Activated CD4-positive, alpha-beta T cell treated with anti-CD3 and anti-CD28 coated beads, Interleukin-2, amount 10 ng/mL, durations not matched to agents 7 days and 5 days (primary cell): ENCODE results near the gene IL7R. TPM values are rescaled to one million over a fixed set of nuclear protein-coding genes. Genes with fewer than 3 reads are reported as not detected.

ENCODE experiments used
- CTCF ChIA-PET: fragments of 350-600 bp; sonication (Branson Sonifier 250); formaldehyde crosslinking; loops from one replicate; lab custom pipeline; 2021; ENCODE audit warnings: antibody characterized with exemption; lab: Charles Lee
- POLR2A ChIA-PET: fragments of 350-600 bp; sonication (Branson Sonifier 250); formaldehyde crosslinking; loops from one replicate; lab custom pipeline; 2021; ENCODE audit warnings: antibody characterized with exemption; lab: Charles Lee
- DNase-seq: peaks from one replicate; pipeline ENCODE4 v3.0.0-alpha.2; 2020
- H3K27ac Mint-ChIP-seq: one replicate; pipeline ENCODE4 v1.8.0; 2021; ENCODE audit warnings: mild to moderate bottlenecking, moderate library complexity, mixed read lengths
- H3K27me3 Mint-ChIP-seq: one replicate; pipeline ENCODE4 v1.8.0; 2021; ENCODE audit warnings: mixed read lengths
- H3K36me3 Mint-ChIP-seq: one replicate; pipeline ENCODE4 v1.8.0; 2021; ENCODE audit warnings: low read depth, mixed read lengths
- H3K4me1 Mint-ChIP-seq: one replicate; pipeline ENCODE4 v1.8.0; 2021; ENCODE audit warnings: mixed read lengths
- H3K4me3 Mint-ChIP-seq: one replicate; pipeline ENCODE4 v1.8.0; 2021; ENCODE audit warnings: mild to moderate bottlenecking, moderate library complexity, mixed read lengths
- H3K9me3 Mint-ChIP-seq: one replicate; pipeline ENCODE4 v1.8.0; 2021; ENCODE audit warnings: mixed read lengths
- total RNA-seq, 2 experiments: library from RNA; stranded (reverse); gene quantifications; one replicate each; pipeline ENCODE4 v1.2.3, GENCODE V29; 2021

IL7R gene, protein sequence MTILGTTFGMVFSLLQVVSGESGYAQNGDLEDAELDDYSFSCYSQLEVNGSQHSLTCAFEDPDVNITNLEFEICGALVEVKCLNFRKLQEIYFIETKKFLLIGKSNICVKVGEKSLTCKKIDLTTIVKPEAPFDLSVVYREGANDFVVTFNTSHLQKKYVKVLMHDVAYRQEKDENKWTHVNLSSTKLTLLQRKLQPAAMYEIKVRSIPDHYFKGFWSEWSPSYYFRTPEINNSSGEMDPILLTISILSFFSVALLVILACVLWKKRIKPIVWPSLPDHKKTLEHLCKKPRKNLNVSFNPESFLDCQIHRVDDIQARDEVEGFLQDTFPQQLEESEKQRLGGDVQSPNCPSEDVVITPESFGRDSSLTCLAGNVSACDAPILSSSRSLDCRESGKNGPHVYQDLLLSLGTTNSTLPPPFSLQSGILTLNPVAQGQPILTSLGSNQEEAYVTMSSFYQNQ
- 100 to 1,000 TPM; 451 to 533 TPM for total RNA-seq

DNA sequence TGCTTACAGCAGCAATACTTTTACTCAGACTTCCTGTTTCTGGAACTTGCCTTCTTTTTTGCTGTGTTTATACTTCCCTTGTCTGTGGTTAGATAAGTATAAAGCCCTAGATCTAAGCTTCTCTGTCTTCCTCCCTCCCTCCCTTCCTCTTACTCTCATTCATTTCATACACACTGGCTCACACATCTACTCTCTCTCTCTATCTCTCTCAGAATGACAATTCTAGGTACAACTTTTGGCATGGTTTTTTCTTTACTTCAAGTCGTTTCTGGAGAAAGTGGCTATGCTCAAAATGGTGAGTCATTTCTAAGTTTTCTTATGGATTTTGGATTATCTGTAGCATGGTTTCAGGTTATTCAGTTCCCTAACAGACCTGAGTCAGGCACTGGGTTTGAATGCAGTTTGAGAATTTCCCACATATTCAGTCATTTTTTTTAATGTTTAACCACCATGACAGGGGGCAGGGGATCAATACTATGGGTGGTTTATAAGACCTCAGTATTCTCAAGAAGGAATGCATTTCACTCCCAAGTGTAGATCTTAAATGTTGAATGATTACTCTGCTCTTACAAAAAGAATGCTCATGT, at the start of gene IL7R:
IL7R (plus strand) TSS at position 127 of the 587 bp plus-strand sequence; CDS start at position 214, 87 bp downstream.
- ChIA-PET CTCF (interaction anchor here (0.8 to 2.1 kb wide), 6 partner anchors 19 to 70 kb away, joined by 3 to 5 read pairs (median 4); no protein-coding TSS in a partner anchor), POLR2A (interaction anchor here (1.6 kb wide), 2 partner anchors 35 to 76 kb away, joined by 6 to 7 read pairs; no protein-coding TSS in a partner anchor)
- H3K27ac Mint-ChIP-seq: peak within 1 kb of the TSS; percentile 98
- peaks cover 49% of the 10 kb centered on the region for H3K36me3 Mint-ChIP-seq
- peaks cover 67% of the 10 kb centered on the region for H3K4me1 Mint-ChIP-seq
- H3K9me3 Mint-ChIP-seq: no peaks in the 10 kb centered on the region
- H3K4me3 Mint-ChIP-seq: peak within 1 kb of the TSS; percentile 88
- no peaks in the 10 kb centered on the region for H3K27me3 Mint-ChIP-seq
- peak; percentile 42 for DNase-seq

DNA sequence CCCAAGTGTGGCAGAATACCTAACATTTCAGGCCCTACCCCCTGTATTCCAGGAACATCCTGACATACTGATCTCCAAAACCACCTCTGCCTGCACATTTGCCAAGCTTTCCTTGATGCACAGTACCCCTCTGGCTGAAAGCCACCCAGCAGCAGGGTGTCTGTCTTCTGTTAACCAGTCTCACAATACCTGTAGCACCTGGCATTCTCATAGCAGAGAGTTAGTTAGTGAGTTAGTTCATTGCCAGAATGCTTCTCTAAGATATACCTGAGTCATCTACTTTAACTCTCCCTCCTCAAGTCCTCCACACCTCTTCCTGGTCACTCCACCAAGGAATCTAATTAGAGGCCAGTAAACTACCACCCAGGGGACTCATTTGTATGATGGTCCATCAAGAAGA, 46.1 kb upstream of the IL7R start:
- CTCF ChIA-PET: interaction anchor here (1.0 to 3.4 kb wide), 5 partner anchors 11 to 23 kb away, joined by 3 to 12 read pairs (median 5); no protein-coding TSS in a partner anchor
- H3K27me3 Mint-ChIP-seq: no peaks in the 10 kb centered on the region
- H3K4me1 Mint-ChIP-seq: peaks cover 69% of the 10 kb centered on the region
- peaks cover 14% of the 10 kb centered on the region for H3K36me3 Mint-ChIP-seq
- no peaks in the 10 kb centered on the region for H3K9me3 Mint-ChIP-seq
- POLR2A ChIA-PET: interaction anchor here (1.0 to 1.5 kb wide), 2 partner anchors 16 to 45 kb away, joined by 3 to 4 read pairs; no protein-coding TSS in a partner anchor
- peak overlapping the region; percentile 93 for H3K27ac Mint-ChIP-seq
- DNase-seq: no peak
- peak overlapping the region; percentile 58 for H3K4me3 Mint-ChIP-seq

DNA sequence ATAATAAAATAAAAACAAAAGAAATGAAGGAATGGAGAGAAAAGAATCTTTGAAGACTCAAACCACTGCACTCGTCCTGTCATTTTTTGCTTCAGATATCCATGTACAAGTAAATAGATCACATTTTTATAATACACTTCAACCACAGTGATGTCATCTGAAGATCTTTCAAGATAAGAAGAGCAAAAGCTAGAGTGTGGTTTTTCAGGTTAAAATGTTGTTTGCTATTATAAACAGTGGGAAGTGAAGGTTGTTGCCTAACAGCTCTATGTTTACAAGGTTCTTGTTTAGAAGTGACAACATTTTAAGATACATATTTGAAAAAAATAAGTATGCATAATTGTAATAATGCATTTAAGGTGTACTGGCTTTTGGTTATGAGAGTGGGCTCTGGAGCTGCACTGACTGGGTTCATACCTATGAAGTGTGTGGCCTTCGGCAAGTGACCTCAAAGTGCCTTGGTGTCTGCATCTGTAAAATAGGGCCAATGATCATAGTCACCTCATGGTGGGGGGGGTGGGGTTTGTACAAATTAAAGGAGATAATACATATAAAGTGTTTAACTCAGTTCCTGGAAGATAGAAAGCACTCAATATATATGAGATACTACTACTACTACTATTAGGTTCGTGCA, 45.5 kb upstream of the IL7R start:
- ChIA-PET CTCF (interaction anchor here (1.0 to 3.4 kb wide), 6 partner anchors 10 to 39 kb away, joined by 3 to 12 read pairs (median 4); no protein-coding TSS in a partner anchor), POLR2A (interaction anchor here (0.6 to 1.5 kb wide), 3 partner anchors 17 to 45 kb away, joined by 3 to 4 read pairs (median 3); no protein-coding TSS in a partner anchor)
- Mint-ChIP-seq H3K4me1 (peaks cover 69% of the 10 kb centered on the region), H3K27ac (peak overlapping the region; percentile 94), H3K9me3 (no peaks in the 10 kb centered on the region), H3K27me3 (no peaks in the 10 kb centered on the region), H3K36me3 (peaks cover 14% of the 10 kb centered on the region), H3K4me3 (peak overlapping the region; percentile 57)
- peak; percentile 62 for DNase-seq

DNA sequence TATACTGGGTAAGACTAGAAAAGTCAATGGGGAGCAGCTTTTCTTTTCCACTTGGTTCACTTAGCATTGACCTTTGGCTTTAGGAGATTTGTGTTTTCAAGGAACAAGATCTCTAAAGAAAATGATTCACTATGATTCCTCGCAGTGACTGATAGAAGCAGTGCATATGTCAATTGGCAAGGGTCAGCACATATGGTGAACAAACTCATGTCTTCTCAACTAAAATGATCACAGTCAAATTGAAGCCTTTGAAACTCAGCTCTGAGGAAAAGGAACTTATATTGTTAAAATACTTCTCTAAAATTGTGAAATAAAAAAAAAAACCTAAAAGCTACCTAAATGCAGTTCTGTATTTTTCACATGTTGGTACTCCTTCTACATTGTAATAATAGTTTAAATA, 43.2 kb upstream of the IL7R start:
- H3K4me1 Mint-ChIP-seq: peaks cover 50% of the 10 kb centered on the region
- H3K4me3 Mint-ChIP-seq: no peak overlapping the region
- peaks cover 8% of the 10 kb centered on the region for H3K36me3 Mint-ChIP-seq
- no peaks in the 10 kb centered on the region for H3K9me3 Mint-ChIP-seq
- CTCF ChIA-PET: interaction anchor here (0.8 to 3.4 kb wide), 9 partner anchors 9 to 163 kb away, joined by 3 to 12 read pairs (median 9); no protein-coding TSS in a partner anchor
- no peak overlapping the region for H3K27ac Mint-ChIP-seq
- no peak for DNase-seq
- no peaks in the 10 kb centered on the region for H3K27me3 Mint-ChIP-seq
- POLR2A ChIA-PET: no interaction called here

DNA sequence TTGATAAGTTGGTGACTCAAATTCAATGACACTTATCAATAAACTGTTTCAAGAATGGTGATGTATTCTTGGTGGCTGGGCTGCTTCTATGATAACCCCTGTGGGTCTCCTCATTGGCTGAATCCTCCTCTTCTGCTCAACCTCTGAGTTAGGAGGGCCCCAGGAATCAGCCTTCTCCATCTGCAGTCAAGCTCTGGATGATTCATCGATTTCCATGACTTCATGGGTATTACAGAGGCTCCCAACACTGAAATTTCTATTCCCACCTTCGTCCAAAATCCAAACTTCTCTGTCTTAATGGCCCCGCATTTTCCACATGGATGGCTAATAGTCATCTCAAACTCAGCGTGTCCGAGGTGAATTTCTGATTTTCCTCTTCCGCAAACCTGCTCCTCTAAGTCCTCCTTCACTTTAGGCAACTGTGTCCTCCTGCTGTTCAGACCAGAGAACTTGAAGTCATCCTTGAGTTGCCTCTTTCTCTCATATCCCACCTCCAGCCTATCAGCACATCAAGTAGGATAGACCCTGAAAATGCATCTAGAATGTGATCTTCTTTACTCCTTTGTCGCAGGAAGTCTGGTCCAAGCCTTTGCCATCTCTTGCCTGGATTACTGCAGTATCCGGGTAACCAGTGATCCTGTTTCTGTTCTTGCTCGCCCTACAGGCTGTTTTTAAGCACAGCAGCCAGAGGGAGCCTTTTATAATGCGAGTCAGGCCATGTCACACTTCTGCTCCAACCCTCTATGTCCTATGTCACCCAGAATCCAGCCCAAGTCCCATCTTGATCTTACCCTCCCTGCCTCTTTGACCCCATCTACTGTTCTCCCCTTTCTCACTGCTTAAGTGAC, 41.4 kb upstream of the IL7R start:
- DNase-seq: peak; percentile 62
- no peak overlapping the region for H3K4me3 Mint-ChIP-seq
- CTCF ChIA-PET: no interaction called here
- peaks cover 6% of the 10 kb centered on the region for H3K36me3 Mint-ChIP-seq
- POLR2A ChIA-PET: interaction anchor here (0.7 kb wide), 1 partner anchor 44 kb away, joined by 8 read pairs; no protein-coding TSS in a partner anchor
- no peak overlapping the region for H3K27ac Mint-ChIP-seq
- H3K27me3 Mint-ChIP-seq: no peaks in the 10 kb centered on the region
- peaks cover 52% of the 10 kb centered on the region for H3K4me1 Mint-ChIP-seq
- H3K9me3 Mint-ChIP-seq: peaks cover 3% of the 10 kb centered on the region

DNA sequence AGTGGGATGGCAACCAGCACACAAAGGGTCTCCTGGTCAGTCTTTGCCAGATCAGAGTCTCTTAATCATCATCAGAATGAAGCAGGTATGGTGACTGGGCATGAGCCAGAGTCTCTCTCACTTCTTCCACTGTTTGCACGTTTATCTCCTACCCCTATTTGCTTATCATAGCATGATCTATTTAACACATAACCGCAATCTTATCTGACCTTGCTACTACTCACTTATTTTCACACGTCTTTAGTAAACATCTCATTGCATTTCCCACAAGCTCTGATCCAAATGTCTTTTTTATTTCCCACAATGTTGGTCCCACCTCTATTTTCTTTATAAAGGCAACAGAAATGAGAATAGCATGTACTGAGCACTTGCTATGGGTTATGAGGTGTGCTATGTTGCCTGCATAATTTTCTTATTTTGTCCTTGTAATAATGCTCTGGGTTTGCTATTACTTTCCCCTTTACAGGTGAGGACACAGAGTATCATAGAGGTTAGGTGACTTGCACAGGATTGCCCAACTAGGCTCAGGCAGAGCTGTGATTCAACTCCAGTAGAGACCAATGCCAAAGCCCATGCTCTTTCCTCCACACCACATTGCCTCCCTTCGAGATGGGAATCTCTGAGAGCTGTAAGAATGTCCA, 39.7 kb upstream of the IL7R start:
- no peak for DNase-seq

DNA sequence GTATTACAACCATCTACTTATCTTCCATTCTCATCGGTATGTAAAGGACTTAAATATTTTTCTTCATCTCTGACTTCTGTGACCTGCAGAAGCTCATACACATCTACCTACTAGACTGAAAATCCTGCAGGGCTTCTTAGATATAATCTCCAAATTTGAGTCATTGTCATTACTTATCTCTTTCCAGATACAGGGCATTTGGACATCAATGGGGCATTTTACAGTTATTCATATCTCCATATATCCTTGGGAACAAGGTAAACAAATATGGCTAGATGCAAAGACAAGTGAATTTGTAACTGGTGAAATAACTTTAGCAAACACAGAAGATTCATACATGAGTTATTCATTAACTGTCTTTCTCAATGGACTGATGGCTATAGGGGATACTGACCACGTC, 37.7 kb upstream of the IL7R start:
- Mint-ChIP-seq H3K27me3 (no peaks in the 10 kb centered on the region), H3K36me3 (peaks cover 8% of the 10 kb centered on the region), H3K27ac (peak overlapping the region; percentile 37), H3K4me3 (no peak overlapping the region), H3K4me1 (peaks cover 63% of the 10 kb centered on the region), H3K9me3 (peaks cover 8% of the 10 kb centered on the region)
- CTCF ChIA-PET: interaction anchor here (1.2 to 6.1 kb wide), 7 partner anchors 8 to 42 kb away, joined by 3 to 51 read pairs (median 4); no protein-coding TSS in a partner anchor
- no peak for DNase-seq
- POLR2A ChIA-PET: interaction anchor here (0.6 kb wide), 1 partner anchor 40 kb away, joined by 7 read pairs; no protein-coding TSS in a partner anchor

More for the DNA sequence above, 39.7 kb upstream of the IL7R start:
- POLR2A ChIA-PET: no interaction called here
- CTCF ChIA-PET: interaction anchor here (0.7 to 1.4 kb wide), 5 partner anchors 10 to 200 kb away, joined by 3 to 4 read pairs (median 3); no protein-coding TSS in a partner anchor
- H3K36me3 Mint-ChIP-seq: peaks cover 9% of the 10 kb centered on the region
- peaks cover 52% of the 10 kb centered on the region for H3K4me1 Mint-ChIP-seq
- H3K27me3 Mint-ChIP-seq: no peaks in the 10 kb centered on the region
- H3K27ac Mint-ChIP-seq: no peak overlapping the region
- H3K9me3 Mint-ChIP-seq: peaks cover 8% of the 10 kb centered on the region
- H3K4me3 Mint-ChIP-seq: no peak overlapping the region

DNA sequence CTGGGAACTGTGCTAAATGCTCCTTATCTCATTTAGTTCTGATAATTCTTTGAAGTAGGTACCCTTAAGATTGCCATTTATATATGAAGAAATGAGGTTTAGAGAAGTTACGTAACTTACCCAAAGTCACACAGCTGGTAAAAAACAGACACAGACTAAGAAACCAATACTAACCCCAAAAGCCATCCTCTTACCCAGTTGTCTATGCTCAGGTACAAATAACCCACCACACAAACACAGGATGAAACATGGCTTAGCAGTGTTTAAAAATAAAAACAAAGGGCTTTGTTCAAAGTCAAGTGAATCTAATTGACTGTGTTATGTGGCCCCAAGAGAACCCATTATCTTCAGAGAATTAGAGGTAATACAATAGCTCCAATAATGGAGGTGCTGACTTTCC, 37.0 kb upstream of the IL7R start:
- peaks cover 63% of the 10 kb centered on the region for H3K4me1 Mint-ChIP-seq

DNA sequence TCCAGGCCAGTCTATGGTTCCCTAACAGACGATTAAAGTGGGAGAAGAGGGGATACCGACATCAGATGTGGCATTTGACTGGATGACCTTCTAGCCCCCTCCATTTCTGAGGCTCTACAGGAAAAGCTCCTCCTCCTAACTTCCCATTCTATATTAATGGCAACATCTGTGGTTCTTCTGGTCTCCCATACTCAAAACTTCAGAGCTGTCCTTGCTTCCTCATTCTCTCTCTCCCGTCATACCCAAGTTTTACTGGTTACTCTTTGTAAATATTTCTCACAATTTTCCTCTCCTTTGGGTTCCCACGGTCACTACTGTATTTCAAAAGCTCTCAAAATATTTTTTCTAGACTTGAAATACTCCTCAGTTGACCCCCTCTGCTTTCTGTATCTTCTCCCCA, 36.0 kb upstream of the IL7R start:
- POLR2A ChIA-PET: interaction anchor here (1.1 kb wide), 1 partner anchor 12 kb away, joined by 4 read pairs; no protein-coding TSS in a partner anchor

More for the DNA sequence above, 37.0 kb upstream of the IL7R start:
- peaks cover 8% of the 10 kb centered on the region for H3K9me3 Mint-ChIP-seq
- peak overlapping the region; percentile 83 for H3K27ac Mint-ChIP-seq
- H3K4me3 Mint-ChIP-seq: no peak overlapping the region
- H3K27me3 Mint-ChIP-seq: no peaks in the 10 kb centered on the region
- DNase-seq: no peak
- peaks cover 12% of the 10 kb centered on the region for H3K36me3 Mint-ChIP-seq
- ChIA-PET POLR2A (no interaction called here), CTCF (interaction anchor here (1.2 to 6.1 kb wide), 7 partner anchors 12 to 106 kb away, joined by 3 to 51 read pairs (median 4); no protein-coding TSS in a partner anchor)

DNA sequence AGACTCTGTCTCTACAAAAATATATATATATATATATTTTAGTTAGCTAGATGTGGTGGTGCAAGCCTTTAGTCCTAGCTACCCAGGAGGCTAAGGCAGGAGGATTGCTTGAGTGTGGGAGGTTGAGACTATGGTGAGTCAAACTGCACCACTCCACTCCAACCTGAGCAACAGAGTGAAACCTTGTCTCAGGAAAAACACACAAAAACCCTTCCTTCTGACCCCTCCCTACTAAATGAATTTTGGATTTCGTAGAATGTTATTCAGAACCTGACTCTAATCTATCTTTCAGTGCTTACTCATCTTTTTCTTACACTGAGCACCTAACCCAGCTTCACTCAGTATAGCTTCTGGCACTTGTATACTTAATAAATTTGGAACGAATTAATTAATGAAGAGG, 35.2 kb upstream of the IL7R start:
- DNase-seq: no peak
- H3K27me3 Mint-ChIP-seq: no peaks in the 10 kb centered on the region
- peaks cover 19% of the 10 kb centered on the region for H3K36me3 Mint-ChIP-seq
- H3K4me3 Mint-ChIP-seq: peak overlapping the region; percentile 56
- peak overlapping the region; percentile 83 for H3K27ac Mint-ChIP-seq
- POLR2A ChIA-PET: interaction anchor here (0.6 to 2.8 kb wide), 5 partner anchors 11 to 36 kb away, joined by 3 to 8 read pairs (median 4); partner anchors contain the start of gene IL7R
- CTCF ChIA-PET: interaction anchor here (0.6 to 6.1 kb wide), 15 partner anchors 8 to 904 kb away, joined by 3 to 51 read pairs (median 4); no protein-coding TSS in a partner anchor
- H3K9me3 Mint-ChIP-seq: peaks cover 8% of the 10 kb centered on the region
- H3K4me1 Mint-ChIP-seq: peaks cover 80% of the 10 kb centered on the region

More for the DNA sequence above, 36.0 kb upstream of the IL7R start:
- H3K4me3 Mint-ChIP-seq: no peak overlapping the region
- peaks cover 19% of the 10 kb centered on the region for H3K36me3 Mint-ChIP-seq
- CTCF ChIA-PET: interaction anchor here (0.6 to 6.1 kb wide), 8 partner anchors 10 to 903 kb away, joined by 3 to 51 read pairs (median 4); no protein-coding TSS in a partner anchor
- peak overlapping the region; percentile 83 for H3K27ac Mint-ChIP-seq
- DNase-seq: no peak
- H3K27me3 Mint-ChIP-seq: no peaks in the 10 kb centered on the region
- peaks cover 8% of the 10 kb centered on the region for H3K9me3 Mint-ChIP-seq
- H3K4me1 Mint-ChIP-seq: peaks cover 73% of the 10 kb centered on the region
